HFF-Myc (cell line): ENCODE measurements around the gene DRAM1.

Source experiments
- DNase-seq: peaks from one replicate; pipeline ENCODE4 v3.0.0-alpha.2; 2011; ENCODE audit warnings: low read depth; ENCODE audit errors: extremely low read depth
- H3K4me3 ChIP-seq: replicated peaks from 2 replicates; pipeline ENCODE4 v1.5.1; 2011; ENCODE audit warnings: low read depth, mild to moderate bottlenecking, control low read depth, low read length
- CTCF ChIP-seq: IDR thresholded peaks from 2 replicates; pipeline ENCODE4 v1.5.1; 2012; ENCODE audit warnings: mild to moderate bottlenecking, low read depth, low read length, control low read depth; ENCODE audit errors: missing control alignments

Gene DRAM1

GRCh38 chr12:101939856-101940265 lies 62.5 kb downstream of the DRAM1 start:
- no peak overlapping the region for H3K4me3 ChIP-seq
- DNase-seq, result peak; percentile 68
- TF ChIP-seq CTCF, result peak; percentile 80

- H3K4me3 ChIP-seq, result no peak overlapping the region
- DNase-seq, result no peak
- no peak for TF ChIP-seq CTCF
Observed at GRCh38 chr12:101940400-101940950, 63.1 kb downstream of the DRAM1 start.

- TF ChIP-seq CTCF, result no peak
- DNase-seq, result no peak
- no peak overlapping the region for H3K4me3 ChIP-seq
Observed at GRCh38 chr12:101941306-101942249, 64.2 kb downstream of the DRAM1 start.

GRCh38 chr12:101942250-101942605 lies 64.8 kb downstream of the DRAM1 start:
- TF ChIP-seq CTCF, result no peak
- DNase-seq, result no peak
- no peak overlapping the region for H3K4me3 ChIP-seq

GRCh38 chr12:101945369-101946232 lies 68.2 kb downstream of the DRAM1 start:
- TF ChIP-seq CTCF, result no peak
- DNase-seq, result peak; percentile 80
- peak overlapping the region; percentile 8; the same call in 1 of the 2 replicates for H3K4me3 ChIP-seq

- H3K4me3 ChIP-seq, result no peak overlapping the region
- TF ChIP-seq CTCF, result no peak
- DNase-seq, result no peak
Observed at GRCh38 chr12:101946233-101946611, 68.8 kb downstream of the DRAM1 start.
